ENCODE data around the gene PDC.

Gene PDC

GRCh38 chr1:186440584-186440983 is 20.3 kb downstream of the PDC start:
- H2AFZ ChIP-seq (ENCODE audit: low read length), result no peak overlapping the region
- H4K20me1 ChIP-seq (ENCODE audit: insufficient read depth, low read length), result no peaks in the 10 kb centered on the region
- no peak for TF ChIP-seq EZH2 (optimal IDR thresholded peaks at IDR 0.05; ENCODE audit: low read depth, low read length)
- TF ChIP-seq CTCF (IDR thresholded peaks at IDR 0.05; ENCODE audit: low read length), result no peak
- no peak for TF ChIP-seq EZH2phosphoT487 (IDR thresholded peaks at IDR 0.05; ENCODE audit: low read length)
- no peaks in the 10 kb centered on the region for H3K79me2 ChIP-seq (ENCODE audit: low read length)
- H3K9ac ChIP-seq (ENCODE audit: low read length), result no peak overlapping the region
- H3K4me1 ChIP-seq (ENCODE audit: low read length), result no peaks in the 10 kb centered on the region
- no peaks in the 10 kb centered on the region for H3K36me3 ChIP-seq (replicated peaks; ENCODE audit: insufficient read depth, low read length)
- H3K9me3 ChIP-seq (replicated peaks; ENCODE audit: insufficient read depth, low read length), result no peaks in the 10 kb centered on the region
- H3K27ac ChIP-seq (ENCODE audit: low read length), result no peak overlapping the region
- H3K4me3 ChIP-seq (ENCODE audit: low read length), result no peak overlapping the region
- no peak for DNase-seq
- H3K27me3 ChIP-seq (replicated peaks; ENCODE audit: insufficient read depth, low read length), result no peaks in the 10 kb centered on the region
- H3K4me2 ChIP-seq (ENCODE audit: low read depth, low read length), result no peak overlapping the region
- no peaks in the 10 kb centered on the region for H3F3A ChIP-seq (ENCODE audit: insufficient read depth, low read length)
- H3K9me2 ChIP-seq (replicated peaks; ENCODE audit: insufficient read depth, low read length), result no peaks in the 10 kb centered on the region

GRCh38 chr1:186438567-186438966 is 22.3 kb downstream of the PDC start:
- H3K9me2 ChIP-seq (replicated peaks; ENCODE audit: insufficient read depth, low read length), result no peaks in the 10 kb centered on the region
- no peaks in the 10 kb centered on the region for H3F3A ChIP-seq (ENCODE audit: insufficient read depth, low read length)
- H2AFZ ChIP-seq (ENCODE audit: low read length), result no peak overlapping the region
- H3K9me3 ChIP-seq (replicated peaks; ENCODE audit: insufficient read depth, low read length), result no peaks in the 10 kb centered on the region
- H3K9ac ChIP-seq (ENCODE audit: low read length), result no peak overlapping the region
- no peak for DNase-seq
- no peaks in the 10 kb centered on the region for H4K20me1 ChIP-seq (ENCODE audit: insufficient read depth, low read length)
- no peak for TF ChIP-seq CTCF (IDR thresholded peaks at IDR 0.05; ENCODE audit: low read length)
- no peaks in the 10 kb centered on the region for H3K4me1 ChIP-seq (ENCODE audit: low read length)
- no peaks in the 10 kb centered on the region for H3K36me3 ChIP-seq (replicated peaks; ENCODE audit: insufficient read depth, low read length)
- H3K27me3 ChIP-seq (replicated peaks; ENCODE audit: insufficient read depth, low read length), result no peaks in the 10 kb centered on the region
- no peaks in the 10 kb centered on the region for H3K79me2 ChIP-seq (ENCODE audit: low read length)
- H3K4me3 ChIP-seq (ENCODE audit: low read length), result no peak overlapping the region
- no peak overlapping the region for H3K27ac ChIP-seq (ENCODE audit: low read length)
- H3K4me2 ChIP-seq (ENCODE audit: low read depth, low read length), result no peak overlapping the region

GRCh38 chr1:186435336-186435735 is 25.6 kb downstream of the PDC start:
- Histone ChIP-seq H3K79me2 (ENCODE audit: low read length) (no peaks in the 10 kb centered on the region), H3K4me2 (ENCODE audit: low read depth, low read length) (no peak overlapping the region), H3K9ac (ENCODE audit: low read length) (no peak overlapping the region), H3K9me3 (replicated peaks; ENCODE audit: insufficient read depth, low read length) (no peaks in the 10 kb centered on the region), H3F3A (ENCODE audit: insufficient read depth, low read length) (no peaks in the 10 kb centered on the region), H4K20me1 (ENCODE audit: insufficient read depth, low read length) (no peaks in the 10 kb centered on the region), H3K36me3 (replicated peaks; ENCODE audit: insufficient read depth, low read length) (no peaks in the 10 kb centered on the region), H3K27ac (ENCODE audit: low read length) (no peak overlapping the region), H3K27me3 (replicated peaks; ENCODE audit: insufficient read depth, low read length) (no peaks in the 10 kb centered on the region), H2AFZ (ENCODE audit: low read length) (no peak overlapping the region), H3K4me1 (ENCODE audit: low read length) (no peaks in the 10 kb centered on the region), H3K4me3 (ENCODE audit: low read length) (no peak overlapping the region), H3K9me2 (replicated peaks; ENCODE audit: insufficient read depth, low read length) (no peaks in the 10 kb centered on the region)
- TF ChIP-seq CTCF (IDR thresholded peaks at IDR 0.05; ENCODE audit: low read length) (no peak), EZH2phosphoT487 (IDR thresholded peaks at IDR 0.05; ENCODE audit: low read length) (no peak), EZH2 (optimal IDR thresholded peaks at IDR 0.05; ENCODE audit: low read depth, low read length) (no peak)
- no peak for DNase-seq
